ENCODE results near the gene EHD2. TPM values are rescaled to one million over a fixed set of nuclear protein-coding genes. Genes with fewer than 3 reads are reported as not detected.

EHD2 gene
- total and polyA plus RNA-seq, 2 of the 13 experiments (the other 11 are each of a cell fraction or from before 2014, with no cell fraction given): 0.09 to 0.28 TPM

- TF ChIP-seq CBX5 (CRISPR knock-in tag; IDR thresholded peaks at IDR 0.05; ENCODE audit: borderline replicate concordance): peak; percentile 45; the same call in 1 of the 2 replicates
- peak; percentile 100 for TF ChIP-seq EHMT2 (IDR thresholded peaks at IDR 0.05; ENCODE audit: borderline replicate concordance, low read depth, low read length)
- no peak for TF ChIP-seq PAF1 (CRISPR knock-in tag; IDR thresholded peaks at IDR 0.05)
- TF ChIP-seq JUND (CRISPR knock-in tag; IDR thresholded peaks at IDR 0.05): no peak
- TF ChIP-seq AGO2 (optimal IDR thresholded peaks at IDR 0.05; ENCODE audit: low read depth, low read length): peak; percentile 82
- TF ChIP-seq MTF2 (CRISPR knock-in tag; IDR thresholded peaks at IDR 0.05; ENCODE audit: borderline replicate concordance): 0 out of 2 replicates have a peak, but pooled peaks have one; percentile 34
- no peak for TF ChIP-seq LRRFIP1 (CRISPR knock-in tag; conservative IDR thresholded peaks at IDR 0.05)
- TF ChIP-seq PTBP1 (IDR thresholded peaks at IDR 0.05; ENCODE audit: low read depth, low read length, poor library complexity, severe bottlenecking): no peak
- TF ChIP-seq, protein P1, sequence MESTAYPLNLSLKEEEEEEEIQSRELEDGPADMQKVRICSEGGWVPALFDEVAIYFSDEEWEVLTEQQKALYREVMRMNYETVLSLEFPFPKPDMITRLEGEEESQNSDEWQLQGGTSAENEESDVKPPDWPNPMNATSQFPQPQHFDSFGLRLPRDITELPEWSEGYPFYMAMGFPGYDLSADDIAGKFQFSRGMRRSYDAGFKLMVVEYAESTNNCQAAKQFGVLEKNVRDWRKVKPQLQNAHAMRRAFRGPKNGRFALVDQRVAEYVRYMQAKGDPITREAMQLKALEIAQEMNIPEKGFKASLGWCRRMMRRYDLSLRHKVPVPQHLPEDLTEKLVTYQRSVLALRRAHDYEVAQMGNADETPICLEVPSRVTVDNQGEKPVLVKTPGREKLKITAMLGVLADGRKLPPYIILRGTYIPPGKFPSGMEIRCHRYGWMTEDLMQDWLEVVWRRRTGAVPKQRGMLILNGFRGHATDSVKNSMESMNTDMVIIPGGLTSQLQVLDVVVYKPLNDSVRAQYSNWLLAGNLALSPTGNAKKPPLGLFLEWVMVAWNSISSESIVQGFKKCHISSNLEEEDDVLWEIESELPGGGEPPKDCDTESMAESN (CRISPR knock-in tag; conservative IDR thresholded peaks at IDR 0.05): 0 out of 2 replicates have a peak, but pooled peaks have one; percentile 55
- TF ChIP-seq, protein P2, sequence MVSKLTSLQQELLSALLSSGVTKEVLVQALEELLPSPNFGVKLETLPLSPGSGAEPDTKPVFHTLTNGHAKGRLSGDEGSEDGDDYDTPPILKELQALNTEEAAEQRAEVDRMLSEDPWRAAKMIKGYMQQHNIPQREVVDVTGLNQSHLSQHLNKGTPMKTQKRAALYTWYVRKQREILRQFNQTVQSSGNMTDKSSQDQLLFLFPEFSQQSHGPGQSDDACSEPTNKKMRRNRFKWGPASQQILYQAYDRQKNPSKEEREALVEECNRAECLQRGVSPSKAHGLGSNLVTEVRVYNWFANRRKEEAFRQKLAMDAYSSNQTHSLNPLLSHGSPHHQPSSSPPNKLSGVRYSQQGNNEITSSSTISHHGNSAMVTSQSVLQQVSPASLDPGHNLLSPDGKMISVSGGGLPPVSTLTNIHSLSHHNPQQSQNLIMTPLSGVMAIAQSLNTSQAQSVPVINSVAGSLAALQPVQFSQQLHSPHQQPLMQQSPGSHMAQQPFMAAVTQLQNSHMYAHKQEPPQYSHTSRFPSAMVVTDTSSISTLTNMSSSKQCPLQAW (CRISPR knock-in tag; IDR thresholded peaks at IDR 0.05): peak; percentile 44; the same call in 1 of the 2 replicates
- TF ChIP-seq, protein P3, sequence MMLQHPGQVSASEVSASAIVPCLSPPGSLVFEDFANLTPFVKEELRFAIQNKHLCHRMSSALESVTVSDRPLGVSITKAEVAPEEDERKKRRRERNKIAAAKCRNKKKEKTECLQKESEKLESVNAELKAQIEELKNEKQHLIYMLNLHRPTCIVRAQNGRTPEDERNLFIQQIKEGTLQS (CRISPR knock-in tag; IDR thresholded peaks at IDR 0.05): no peak
- TF ChIP-seq, protein P4, sequence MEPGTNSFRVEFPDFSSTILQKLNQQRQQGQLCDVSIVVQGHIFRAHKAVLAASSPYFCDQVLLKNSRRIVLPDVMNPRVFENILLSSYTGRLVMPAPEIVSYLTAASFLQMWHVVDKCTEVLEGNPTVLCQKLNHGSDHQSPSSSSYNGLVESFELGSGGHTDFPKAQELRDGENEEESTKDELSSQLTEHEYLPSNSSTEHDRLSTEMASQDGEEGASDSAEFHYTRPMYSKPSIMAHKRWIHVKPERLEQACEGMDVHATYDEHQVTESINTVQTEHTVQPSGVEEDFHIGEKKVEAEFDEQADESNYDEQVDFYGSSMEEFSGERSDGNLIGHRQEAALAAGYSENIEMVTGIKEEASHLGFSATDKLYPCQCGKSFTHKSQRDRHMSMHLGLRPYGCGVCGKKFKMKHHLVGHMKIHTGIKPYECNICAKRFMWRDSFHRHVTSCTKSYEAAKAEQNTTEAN (CRISPR knock-in tag; conservative IDR thresholded peaks at IDR 0.05): 0 out of 2 replicates have a peak, but pooled peaks have one; percentile 30
- peak; percentile 85; the same call in 1 of the 2 replicates for TF ChIP-seq MIER3 (CRISPR knock-in tag; IDR thresholded peaks at IDR 0.05; ENCODE audit: borderline replicate concordance)
- TF ChIP-seq YEATS2 (CRISPR knock-in tag; IDR thresholded peaks at IDR 0.05; ENCODE audit: borderline replicate concordance): peak; percentile 87
- peak; percentile 88; the same call in 1 of the 2 replicates for TF ChIP-seq MBNL3 (CRISPR knock-in tag; conservative IDR thresholded peaks at IDR 0.05)
- TF ChIP-seq, protein P5, sequence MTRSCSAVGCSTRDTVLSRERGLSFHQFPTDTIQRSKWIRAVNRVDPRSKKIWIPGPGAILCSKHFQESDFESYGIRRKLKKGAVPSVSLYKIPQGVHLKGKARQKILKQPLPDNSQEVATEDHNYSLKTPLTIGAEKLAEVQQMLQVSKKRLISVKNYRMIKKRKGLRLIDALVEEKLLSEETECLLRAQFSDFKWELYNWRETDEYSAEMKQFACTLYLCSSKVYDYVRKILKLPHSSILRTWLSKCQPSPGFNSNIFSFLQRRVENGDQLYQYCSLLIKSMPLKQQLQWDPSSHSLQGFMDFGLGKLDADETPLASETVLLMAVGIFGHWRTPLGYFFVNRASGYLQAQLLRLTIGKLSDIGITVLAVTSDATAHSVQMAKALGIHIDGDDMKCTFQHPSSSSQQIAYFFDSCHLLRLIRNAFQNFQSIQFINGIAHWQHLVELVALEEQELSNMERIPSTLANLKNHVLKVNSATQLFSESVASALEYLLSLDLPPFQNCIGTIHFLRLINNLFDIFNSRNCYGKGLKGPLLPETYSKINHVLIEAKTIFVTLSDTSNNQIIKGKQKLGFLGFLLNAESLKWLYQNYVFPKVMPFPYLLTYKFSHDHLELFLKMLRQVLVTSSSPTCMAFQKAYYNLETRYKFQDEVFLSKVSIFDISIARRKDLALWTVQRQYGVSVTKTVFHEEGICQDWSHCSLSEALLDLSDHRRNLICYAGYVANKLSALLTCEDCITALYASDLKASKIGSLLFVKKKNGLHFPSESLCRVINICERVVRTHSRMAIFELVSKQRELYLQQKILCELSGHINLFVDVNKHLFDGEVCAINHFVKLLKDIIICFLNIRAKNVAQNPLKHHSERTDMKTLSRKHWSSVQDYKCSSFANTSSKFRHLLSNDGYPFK (CRISPR knock-in tag; IDR thresholded peaks at IDR 0.05; ENCODE audit: borderline replicate concordance): peak; percentile 99
Measured at GRCh38 chr19:47745010-47745901, 32.0 kb downstream of the EHD2 start, which contains the start of gene NOP53 (continued).

Data from HepG2 (cell line).